AG04450 (cell line): ENCODE data around the gene MSH3. TPM values are rescaled to one million over a fixed set of nuclear protein-coding genes. Genes with fewer than 3 reads are reported as not detected.
A peak's percentile ranks its signal among the peaks of the same experiment; 100 is the strongest.

Source experiments
- CTCF ChIA-PET: fragments of 300-600, 350-600 bp; formaldehyde crosslinking; extraction: SDS; loops from one replicate; lab custom pipeline; 2022; ENCODE audit warnings: antibody characterized with exemption, inconsistent platforms; lab: Charles Lee
- POLR2A ChIA-PET: fragments of 350-600 bp; formaldehyde crosslinking; extraction: SDS; loops from one replicate; lab custom pipeline; 2021; ENCODE audit warnings: antibody characterized with exemption, inconsistent platforms; lab: Yijun Ruan, JAX
- DNase-seq: peaks from one replicate; pipeline ENCODE4 v3.0.0-alpha.2; 2011; ENCODE audit warnings: low read depth, low spot score
- H3K27ac ChIP-seq: one replicate; pipeline ENCODE4 v1.5.1; 2012; ENCODE audit warnings: low read depth, low read length, control low read depth
- H3K27me3 ChIP-seq: one replicate; pipeline ENCODE4 v1.6.0; 2012; ENCODE audit warnings: low read length; ENCODE audit not compliant: control insufficient read depth, insufficient read depth
- H3K4me3 ChIP-seq: 2 replicates; pipeline ENCODE4 v1.5.1; 2011; ENCODE audit warnings: mild to moderate bottlenecking, low read depth, low read length, control low read depth
- H3K9me3 ChIP-seq: 2 replicates; pipeline ENCODE4 v1.5.1; 2012; ENCODE audit warnings: low read length; ENCODE audit not compliant: control insufficient read depth, insufficient read depth
- CTCF ChIP-seq: IDR thresholded peaks from 2 replicates; pipeline ENCODE4 v1.5.1; 2011; ENCODE audit warnings: low read depth, low read length, control low read depth, inconsistent platforms
- polyA plus RNA-seq: library from polyadenylated mRNA; depleted of rRNA; stranded (reverse); fragments of >200 nt; gene quantifications from 2 replicates; pipeline ENCODE4 v1.2.3, GENCODE V29; 2011

MSH3 gene
- polyA plus RNA-seq, 1 experiment, result 10.8 TPM

GRCh38 chr5:80662108-80662507 is 7.7 kb downstream of the MSH3 start:
- Histone ChIP-seq H3K27ac (no peak overlapping the region), H3K4me3 (no peak overlapping the region), H3K9me3 (no peaks in the 10 kb centered on the region), H3K27me3 (no peaks in the 10 kb centered on the region)
- ChIA-PET CTCF (no interaction called here), POLR2A (no interaction called here)
- no peak for DNase-seq
- no peak for TF ChIP-seq CTCF

- no peak for DNase-seq
- H3K27ac ChIP-seq, result no peak overlapping the region
- POLR2A ChIA-PET, result no interaction called here
Measured at GRCh38 chr5:80665057-80665456, 10.6 kb downstream of the MSH3 start.

GRCh38 chr5:80667384-80667783 is 12.9 kb downstream of the MSH3 start:
- ChIA-PET CTCF (no interaction called here), POLR2A (no interaction called here)
- TF ChIP-seq CTCF, result no peak
- Histone ChIP-seq H3K27ac (no peak overlapping the region), H3K4me3 (no peak overlapping the region), H3K9me3 (no peaks in the 10 kb centered on the region; the same call in 1 of the 2 replicates), H3K27me3 (no peaks in the 10 kb centered on the region)
- no peak for DNase-seq

More at GRCh38 chr5:80665057-80665456, 10.6 kb downstream of the MSH3 start:
- Histone ChIP-seq H3K27me3 (no peaks in the 10 kb centered on the region), H3K4me3 (no peak overlapping the region), H3K9me3 (no peaks in the 10 kb centered on the region; the same call in 1 of the 2 replicates)
- no peak for TF ChIP-seq CTCF
- CTCF ChIA-PET, result interaction anchor here (1.2 kb wide), 1 partner anchor 184 kb away, joined by 4 read pairs; no protein-coding TSS in a partner anchor

- no peak for DNase-seq
- ChIA-PET CTCF (interaction anchor here (5.8 kb wide), 1 partner anchor 187 kb away, joined by 75 read pairs; no protein-coding TSS in a partner anchor), POLR2A (no interaction called here)
- TF ChIP-seq CTCF, result no peak
- H3K4me3 ChIP-seq, result no peak overlapping the region
- H3K27ac ChIP-seq, result no peak overlapping the region
- H3K27me3 ChIP-seq, result no peaks in the 10 kb centered on the region
- no peaks in the 10 kb centered on the region; the same call in 1 of the 2 replicates for H3K9me3 ChIP-seq
Measured at GRCh38 chr5:80668016-80668969, 13.8 kb downstream of the MSH3 start.

- CTCF ChIA-PET, result interaction anchor here (0.5 to 5.8 kb wide), 31 partner anchors 8 to 630 kb away, joined by 3 to 75 read pairs (median 3); no protein-coding TSS in a partner anchor
- TF ChIP-seq CTCF, result peak; percentile 89
- Histone ChIP-seq H3K9me3 (no peaks in the 10 kb centered on the region; the same call in 1 of the 2 replicates), H3K4me3 (no peak overlapping the region), H3K27ac (no peak overlapping the region), H3K27me3 (no peaks in the 10 kb centered on the region)
- DNase-seq, result peak; percentile 24
- POLR2A ChIA-PET, result no interaction called here
Measured at GRCh38 chr5:80672140-80672736, 17.8 kb downstream of the MSH3 start.
